PC-9 (cell line): ENCODE data around the gene MRM1. TPM values are rescaled to one million over a fixed set of nuclear protein-coding genes. Genes with fewer than 3 reads are reported as not detected.

Experiments used
- BruUV-seq: library from RNA; stranded (reverse); fragments of 400-500 nt; replicated peaks from 2 replicates; lab custom pipeline; 2021; lab: Mats Ljungman, UMichigan
- CTCF ChIA-PET: fragments of 300-600 bp; sonication (Branson Sonifier 250); formaldehyde crosslinking; loops from one replicate; lab custom pipeline; 2022; ENCODE audit warnings: antibody characterized with exemption; lab: Charles Lee
- POLR2A ChIA-PET: fragments of 300-600 bp; sonication (Branson Sonifier 250); formaldehyde crosslinking; loops from one replicate; lab custom pipeline; 2022; ENCODE audit warnings: antibody characterized with exemption; ENCODE audit not compliant: unreplicated experiment; lab: Charles Lee
- DNase-seq, 2 experiments: peaks; one replicate each; pipeline versions ENCODE4 v3.0.0 to v3.0.0-alpha.2; 2015 to 2022; ENCODE audit warnings: mixed read lengths in 1 of 2
- H2AFZ ChIP-seq: fragments of 200-600 bp; sonication (generic); 2 replicates; pipeline ENCODE4 v1.8.1; 2017; ENCODE audit warnings: antibody characterized with exemption
- H3F3A ChIP-seq: fragments of 200-600 bp; sonication (generic); 2 replicates; pipeline ENCODE4 v1.8.1; 2017; ENCODE audit warnings: antibody characterized with exemption, mild to moderate bottlenecking, low read depth; ENCODE audit not compliant: insufficient read depth
- H3K27ac ChIP-seq: fragments of 200-600 bp; sonication (generic); 2 replicates; pipeline ENCODE4 v1.6.1; 2016; ENCODE audit warnings: mixed run types
- H3K27me3 ChIP-seq: fragments of 200-600 bp; sonication (generic); 2 replicates; pipeline ENCODE4 v1.6.1; 2016; ENCODE audit warnings: low read depth, mixed run types; ENCODE audit not compliant: insufficient read depth
- H3K36me3 ChIP-seq: fragments of 200-600 bp; sonication (generic); 2 replicates; pipeline ENCODE4 v1.6.1; 2016; ENCODE audit warnings: low read depth, mixed run types
- H3K4me1 ChIP-seq: fragments of 200-600 bp; sonication (generic); replicated peaks from 2 replicates; pipeline ENCODE4 v1.6.1; 2016; ENCODE audit warnings: mixed run types; ENCODE audit not compliant: insufficient read depth
- H3K4me2 ChIP-seq: fragments of 200-600 bp; sonication (generic); 2 replicates; pipeline ENCODE4 v1.6.1; 2017; ENCODE audit warnings: mixed run types
- H3K4me3 ChIP-seq: fragments of 200-600 bp; sonication (generic); 2 replicates; pipeline ENCODE4 v1.6.1; 2016; ENCODE audit warnings: mixed run types
- H3K79me2 ChIP-seq: fragments of 200-600 bp; sonication (generic); 2 replicates; pipeline ENCODE4 v1.6.1; 2017; ENCODE audit warnings: low read depth, mixed run types
- H3K9me2 ChIP-seq: fragments of 200-600 bp; sonication (generic); 2 replicates; pipeline ENCODE4 v1.8.1; 2017; ENCODE audit warnings: mild to moderate bottlenecking; ENCODE audit not compliant: insufficient read depth
- H3K9me3 ChIP-seq: fragments of 200-600 bp; sonication (generic); 2 replicates; pipeline ENCODE4 v1.8.1; 2016; ENCODE audit warnings: low read depth; ENCODE audit not compliant: insufficient read depth
- H4K20me1 ChIP-seq: fragments of 200-600 bp; sonication (generic); 2 replicates; pipeline ENCODE4 v1.8.1; 2017; ENCODE audit not compliant: insufficient read depth
- CTCF ChIP-seq: fragments of 200-600 bp; sonication (generic); conservative IDR thresholded peaks from 2 replicates; pipeline ENCODE4 v1.6.1; 2017; ENCODE audit warnings: mixed run types, antibody characterized with exemption, mild to moderate bottlenecking, moderate library complexity
- EZH2 ChIP-seq: fragments of 200-600 bp; sonication (generic); IDR thresholded peaks from 2 replicates; pipeline ENCODE4 v1.8.0; 2017; ENCODE audit warnings: antibody characterized with exemption, low read depth
- intact Hi-C: fragments of 100-400 bp; cut with micrococcal nuclease; formaldehyde crosslinking; loops from one replicate; pipeline ENCODE4 v1.10.0; 2022; ENCODE audit not compliant: unreplicated experiment
- total RNA-seq: library from RNA; stranded (reverse); gene quantifications from 2 replicates; pipeline ENCODE4 v1.2.3, GENCODE V29; 2021

The MRM1 gene
- total RNA-seq, 1 experiment from 2014 or later, result 9.6 TPM

- Histone ChIP-seq H4K20me1 (no peaks in the 10 kb centered on the region), H3K4me2 (peak overlapping the region; percentile 86), H3F3A (peaks cover 17% of the 10 kb centered on the region), H3K9me3 (no peaks in the 10 kb centered on the region), H3K4me3 (no peak overlapping the region), H3K9me2 (no peaks in the 10 kb centered on the region), H3K4me1 (peaks cover 17% of the 10 kb centered on the region), H3K79me2 (peaks cover 8% of the 10 kb centered on the region; the same call in 1 of the 2 replicates), H3K36me3 (no peaks in the 10 kb centered on the region), H3K27me3 (no peaks in the 10 kb centered on the region), H2AFZ (no peak overlapping the region), H3K27ac (no peak overlapping the region)
- no TSS peak for BruUV-seq
- intact Hi-C loops, result no loop called here
- TF ChIP-seq CTCF (no peak), EZH2 (no peak)
- POLR2A ChIA-PET, result interaction anchor here (0.6 kb wide), 1 partner anchor 56 kb away, joined by 3 read pairs; no protein-coding TSS in a partner anchor
- DNase-seq, result peak; percentile 74 to 87
- CTCF ChIA-PET, result no interaction called here
These were observed 7.6 kb upstream of the MRM1 start for GRCh38 chr17:36593656-36594316.

GRCh38 chr17:36594626-36595401 lies 6.6 kb upstream of the MRM1 start:
- no peaks in the 10 kb centered on the region for H3K9me2 ChIP-seq
- TF ChIP-seq EZH2, result no peak
- no peak for TF ChIP-seq CTCF
- BruUV-seq, result no TSS peak
- no peak overlapping the region for H3K27ac ChIP-seq
- H3K4me1 ChIP-seq, result peaks cover 17% of the 10 kb centered on the region
- H3K36me3 ChIP-seq, result no peaks in the 10 kb centered on the region
- no peaks in the 10 kb centered on the region for H4K20me1 ChIP-seq
- intact Hi-C loops, result no loop called here
- no peaks in the 10 kb centered on the region for H3K27me3 ChIP-seq
- no peaks in the 10 kb centered on the region for H3K9me3 ChIP-seq
- CTCF ChIA-PET, result interaction anchor here (0.6 kb wide), 1 partner anchor 584 kb away, joined by 7 read pairs; no protein-coding TSS in a partner anchor
- H3K79me2 ChIP-seq, result peaks cover 8% of the 10 kb centered on the region; the same call in 1 of the 2 replicates
- peaks cover 15% of the 10 kb centered on the region for H3F3A ChIP-seq
- no peak overlapping the region for H2AFZ ChIP-seq
- POLR2A ChIA-PET, result interaction anchor here (0.5 to 0.6 kb wide), 2 partner anchors 70 to 1033 kb away, joined by 3 to 6 read pairs; no protein-coding TSS in a partner anchor
- H3K4me3 ChIP-seq, result no peak overlapping the region
- no peak overlapping the region for H3K4me2 ChIP-seq
- DNase-seq, result no peak

DNA sequence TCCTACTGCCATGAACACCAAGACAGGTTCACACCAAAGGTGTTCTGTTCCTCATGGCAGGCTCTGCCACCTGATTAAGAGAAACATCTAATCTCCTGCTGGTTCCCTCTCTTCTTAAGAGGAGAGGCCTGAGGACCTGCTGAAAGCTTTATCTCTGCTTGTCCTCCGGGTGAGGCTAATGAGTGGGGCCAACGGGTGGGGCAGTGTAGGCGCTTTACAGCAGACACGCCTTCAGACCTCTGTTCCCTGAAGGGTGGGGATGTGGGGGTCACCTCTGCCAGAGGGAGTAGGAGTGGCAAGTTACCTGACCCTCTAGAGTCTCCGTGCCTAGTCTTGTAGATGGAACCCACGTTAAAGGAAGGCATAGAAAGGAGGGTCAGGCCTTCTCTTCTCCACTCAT lies 4.2 kb upstream of the MRM1 start:
- TF ChIP-seq EZH2 (no peak), CTCF (no peak)
- Histone ChIP-seq H3F3A (peaks cover 5% of the 10 kb centered on the region; the same call in 1 of the 2 replicates), H3K9me3 (no peaks in the 10 kb centered on the region), H3K9me2 (no peaks in the 10 kb centered on the region), H3K79me2 (peaks cover 16% of the 10 kb centered on the region), H3K27me3 (no peaks in the 10 kb centered on the region), H2AFZ (no peak overlapping the region), H3K4me1 (peaks cover 25% of the 10 kb centered on the region), H3K36me3 (no peaks in the 10 kb centered on the region), H3K4me3 (no peak overlapping the region), H4K20me1 (no peaks in the 10 kb centered on the region), H3K4me2 (no peak overlapping the region), H3K27ac (no peak overlapping the region)
- ChIA-PET CTCF (no interaction called here), POLR2A (no interaction called here)
- DNase-seq, result no peak
- intact Hi-C loops, result no loop called here
- no TSS peak for BruUV-seq
